PC-9 (cell line): Measurements from ENCODE around the gene MAFG. TPM values are rescaled to one million over a fixed set of nuclear protein-coding genes. Genes with fewer than 3 reads are reported as not detected.

Experiments
- BruUV-seq: library from RNA; stranded (reverse); fragments of 400-500 nt; replicated peaks from 2 replicates; lab custom pipeline; 2021; lab: Mats Ljungman, UMichigan
- CTCF ChIA-PET: fragments of 300-600 bp; sonication (Branson Sonifier 250); formaldehyde crosslinking; loops from one replicate; lab custom pipeline; 2022; ENCODE audit warnings: antibody characterized with exemption; lab: Charles Lee
- POLR2A ChIA-PET: fragments of 300-600 bp; sonication (Branson Sonifier 250); formaldehyde crosslinking; loops from one replicate; lab custom pipeline; 2022; ENCODE audit warnings: antibody characterized with exemption; ENCODE audit not compliant: unreplicated experiment; lab: Charles Lee
- DNase-seq, 2 experiments: peaks; one replicate each; pipeline versions ENCODE4 v3.0.0 to v3.0.0-alpha.2; 2015 to 2022; ENCODE audit warnings: mixed read lengths in 1 of 2
- H2AFZ ChIP-seq: fragments of 200-600 bp; sonication (generic); 2 replicates; pipeline ENCODE4 v1.8.1; 2017; ENCODE audit warnings: antibody characterized with exemption
- H3F3A ChIP-seq: fragments of 200-600 bp; sonication (generic); 2 replicates; pipeline ENCODE4 v1.8.1; 2017; ENCODE audit warnings: antibody characterized with exemption, mild to moderate bottlenecking, low read depth; ENCODE audit not compliant: insufficient read depth
- H3K27ac ChIP-seq: fragments of 200-600 bp; sonication (generic); 2 replicates; pipeline ENCODE4 v1.6.1; 2016; ENCODE audit warnings: mixed run types
- H3K27me3 ChIP-seq: fragments of 200-600 bp; sonication (generic); 2 replicates; pipeline ENCODE4 v1.6.1; 2016; ENCODE audit warnings: low read depth, mixed run types; ENCODE audit not compliant: insufficient read depth
- H3K36me3 ChIP-seq: fragments of 200-600 bp; sonication (generic); 2 replicates; pipeline ENCODE4 v1.6.1; 2016; ENCODE audit warnings: low read depth, mixed run types
- H3K4me1 ChIP-seq: fragments of 200-600 bp; sonication (generic); replicated peaks from 2 replicates; pipeline ENCODE4 v1.6.1; 2016; ENCODE audit warnings: mixed run types; ENCODE audit not compliant: insufficient read depth
- H3K4me2 ChIP-seq: fragments of 200-600 bp; sonication (generic); 2 replicates; pipeline ENCODE4 v1.6.1; 2017; ENCODE audit warnings: mixed run types
- H3K4me3 ChIP-seq: fragments of 200-600 bp; sonication (generic); 2 replicates; pipeline ENCODE4 v1.6.1; 2016; ENCODE audit warnings: mixed run types
- H3K79me2 ChIP-seq: fragments of 200-600 bp; sonication (generic); 2 replicates; pipeline ENCODE4 v1.6.1; 2017; ENCODE audit warnings: low read depth, mixed run types
- H3K9me2 ChIP-seq: fragments of 200-600 bp; sonication (generic); 2 replicates; pipeline ENCODE4 v1.8.1; 2017; ENCODE audit warnings: mild to moderate bottlenecking; ENCODE audit not compliant: insufficient read depth
- H3K9me3 ChIP-seq: fragments of 200-600 bp; sonication (generic); 2 replicates; pipeline ENCODE4 v1.8.1; 2016; ENCODE audit warnings: low read depth; ENCODE audit not compliant: insufficient read depth
- H4K20me1 ChIP-seq: fragments of 200-600 bp; sonication (generic); 2 replicates; pipeline ENCODE4 v1.8.1; 2017; ENCODE audit not compliant: insufficient read depth
- CTCF ChIP-seq: fragments of 200-600 bp; sonication (generic); conservative IDR thresholded peaks from 2 replicates; pipeline ENCODE4 v1.6.1; 2017; ENCODE audit warnings: mixed run types, antibody characterized with exemption, mild to moderate bottlenecking, moderate library complexity
- EZH2 ChIP-seq: fragments of 200-600 bp; sonication (generic); IDR thresholded peaks from 2 replicates; pipeline ENCODE4 v1.8.0; 2017; ENCODE audit warnings: antibody characterized with exemption, low read depth
- intact Hi-C: fragments of 100-400 bp; cut with micrococcal nuclease; formaldehyde crosslinking; loops from one replicate; pipeline ENCODE4 v1.10.0; 2022; ENCODE audit not compliant: unreplicated experiment
- total RNA-seq: library from RNA; stranded (reverse); gene quantifications from 2 replicates; pipeline ENCODE4 v1.2.3, GENCODE V29; 2021

Gene MAFG
- total RNA-seq, 1 experiment from 2014 or later, result 79.5 TPM

GRCh38 chr17:81958633-81959342 lies 31.3 kb upstream of the MAFG start:
- no TSS peak for BruUV-seq
- POLR2A ChIA-PET, result no interaction called here
- Histone ChIP-seq H3K4me2 (peak overlapping the region; percentile 57; the same call in 1 of the 2 replicates), H3K36me3 (no peaks in the 10 kb centered on the region), H3K4me1 (peaks cover 6% of the 10 kb centered on the region; the same call in 1 of the 2 replicates), H3K9me2 (no peaks in the 10 kb centered on the region), H2AFZ (no peak overlapping the region), H3K27me3 (no peaks in the 10 kb centered on the region), H3K9me3 (no peaks in the 10 kb centered on the region), H3F3A (peaks cover 7% of the 10 kb centered on the region), H3K27ac (no peak overlapping the region), H3K4me3 (no peak overlapping the region), H4K20me1 (no peaks in the 10 kb centered on the region), H3K79me2 (no peaks in the 10 kb centered on the region)
- intact Hi-C loops, result loop anchor here (1.0 kb wide), 1 partner anchor 63 kb away; no protein-coding TSS in a partner anchor
- DNase-seq, result no peak
- TF ChIP-seq CTCF (no peak), EZH2 (no peak)
- CTCF ChIA-PET, result interaction anchor here (0.6 to 2.0 kb wide), 9 partner anchors 8 to 72 kb away, joined by 3 to 18 read pairs (median 4); partner anchors contain the start of genes CENPX, LRRC45 and MAFG

GRCh38 chr17:81957691-81958432 lies 30.3 kb upstream of the MAFG start:
- Histone ChIP-seq H3K4me1 (peaks cover 6% of the 10 kb centered on the region; the same call in 1 of the 2 replicates), H3K27me3 (no peaks in the 10 kb centered on the region), H3K9me2 (no peaks in the 10 kb centered on the region), H3K4me3 (no peak overlapping the region), H3F3A (peaks cover 7% of the 10 kb centered on the region), H4K20me1 (no peaks in the 10 kb centered on the region), H3K36me3 (no peaks in the 10 kb centered on the region), H3K9me3 (no peaks in the 10 kb centered on the region), H2AFZ (no peak overlapping the region), H3K27ac (no peak overlapping the region), H3K79me2 (no peaks in the 10 kb centered on the region), H3K4me2 (no peak overlapping the region)
- ChIA-PET POLR2A (no interaction called here), CTCF (no interaction called here)
- DNase-seq, result no peak
- intact Hi-C loops, result no loop called here
- no peak for TF ChIP-seq CTCF
- TF ChIP-seq EZH2, result no peak
- BruUV-seq, result no TSS peak

- H3K9me3 ChIP-seq, result no peaks in the 10 kb centered on the region
- TF ChIP-seq CTCF (no peak), EZH2 (no peak)
- H3K9me2 ChIP-seq, result no peaks in the 10 kb centered on the region
- H3K4me2 ChIP-seq, result no peak overlapping the region
- H2AFZ ChIP-seq, result no peak overlapping the region
- H3K79me2 ChIP-seq, result no peaks in the 10 kb centered on the region
- CTCF ChIA-PET, result no interaction called here
- no peak for DNase-seq
- peaks cover 7% of the 10 kb centered on the region for H3F3A ChIP-seq
- no peak overlapping the region for H3K27ac ChIP-seq
- POLR2A ChIA-PET, result no interaction called here
- H3K36me3 ChIP-seq, result no peaks in the 10 kb centered on the region
- H3K27me3 ChIP-seq, result no peaks in the 10 kb centered on the region
- H3K4me3 ChIP-seq, result no peak overlapping the region
- H3K4me1 ChIP-seq, result peaks cover 6% of the 10 kb centered on the region; the same call in 1 of the 2 replicates
- no peaks in the 10 kb centered on the region for H4K20me1 ChIP-seq
- intact Hi-C loops, result no loop called here
- no TSS peak for BruUV-seq
Observed at GRCh38 chr17:81956607-81957589, 29.4 kb upstream of the MAFG start.
